ENCODE measurements around the gene SDK2. TPM values are rescaled to one million over a fixed set of nuclear protein-coding genes. Genes with fewer than 3 reads are reported as not detected.

Gene SDK2
- total RNA-seq, 4 donors from 2014 or later: 1.4 to 6.8 (median 3.3) TPM

DNA sequence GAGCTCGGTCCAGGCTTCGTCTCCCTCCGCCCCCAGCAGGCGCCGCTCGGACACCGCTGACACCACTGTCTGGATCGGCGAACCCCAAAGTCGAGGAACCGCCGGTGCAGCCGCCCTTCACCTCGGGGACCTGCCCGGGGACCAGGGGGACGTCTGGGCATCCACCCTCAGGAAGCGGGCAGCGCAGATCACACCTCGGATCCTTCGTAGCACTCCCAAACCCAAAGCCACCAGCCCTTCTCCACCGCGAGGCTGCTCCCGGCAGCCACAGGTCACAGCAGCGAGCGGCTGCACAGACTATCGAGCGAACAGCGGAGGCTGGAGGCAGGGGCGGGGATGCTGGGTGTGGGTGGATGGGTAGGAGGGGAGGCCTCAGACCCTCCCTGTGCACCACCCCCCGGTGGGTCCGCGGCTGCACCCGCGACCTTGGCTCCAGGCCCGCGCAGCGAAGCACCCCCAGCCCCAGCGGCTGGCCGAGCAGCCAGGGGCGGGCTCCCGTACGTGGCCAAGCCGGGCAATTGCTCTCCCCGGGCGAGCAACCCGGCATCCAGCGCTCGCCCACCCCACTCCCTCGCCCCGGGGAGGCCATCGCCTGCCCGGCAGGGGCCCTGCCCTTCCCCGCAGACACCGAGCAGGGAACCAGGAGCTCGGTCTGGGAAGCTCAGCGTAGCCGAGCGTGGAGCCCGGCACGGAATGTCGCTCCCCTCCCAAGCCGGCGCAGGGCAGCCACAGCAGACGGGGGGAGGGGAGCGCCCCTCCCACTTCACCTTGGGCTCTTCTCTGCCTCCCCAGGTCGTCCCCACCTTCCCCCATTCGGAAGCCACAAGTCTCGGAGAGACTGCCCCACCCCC, 1.0 kb downstream of the SDK2 start:
- Histone ChIP-seq H3K27ac (no peak overlapping the region), H3K27me3 (peaks cover 86% of the 10 kb centered on the region), H3K4me3 (peak overlapping the region; percentile 52), H3K36me3 (no peaks in the 10 kb centered on the region), H3K4me1 (peaks cover 34% of the 10 kb centered on the region), H3K9me3 (no peaks in the 10 kb centered on the region)
- 10% methylated on average over 6 of the region's 68 CpGs for WGBS
- DNase-seq (ENCODE audit: low spot score in 2 of 2): peak in 1 of 2 donors; percentile 77
- TF ChIP-seq POLR2AphosphoS5 (IDR thresholded peaks at IDR 0.05): no peak
- TF ChIP-seq EP300 (IDR thresholded peaks at IDR 0.05): no peak
- TF ChIP-seq, protein P1, sequence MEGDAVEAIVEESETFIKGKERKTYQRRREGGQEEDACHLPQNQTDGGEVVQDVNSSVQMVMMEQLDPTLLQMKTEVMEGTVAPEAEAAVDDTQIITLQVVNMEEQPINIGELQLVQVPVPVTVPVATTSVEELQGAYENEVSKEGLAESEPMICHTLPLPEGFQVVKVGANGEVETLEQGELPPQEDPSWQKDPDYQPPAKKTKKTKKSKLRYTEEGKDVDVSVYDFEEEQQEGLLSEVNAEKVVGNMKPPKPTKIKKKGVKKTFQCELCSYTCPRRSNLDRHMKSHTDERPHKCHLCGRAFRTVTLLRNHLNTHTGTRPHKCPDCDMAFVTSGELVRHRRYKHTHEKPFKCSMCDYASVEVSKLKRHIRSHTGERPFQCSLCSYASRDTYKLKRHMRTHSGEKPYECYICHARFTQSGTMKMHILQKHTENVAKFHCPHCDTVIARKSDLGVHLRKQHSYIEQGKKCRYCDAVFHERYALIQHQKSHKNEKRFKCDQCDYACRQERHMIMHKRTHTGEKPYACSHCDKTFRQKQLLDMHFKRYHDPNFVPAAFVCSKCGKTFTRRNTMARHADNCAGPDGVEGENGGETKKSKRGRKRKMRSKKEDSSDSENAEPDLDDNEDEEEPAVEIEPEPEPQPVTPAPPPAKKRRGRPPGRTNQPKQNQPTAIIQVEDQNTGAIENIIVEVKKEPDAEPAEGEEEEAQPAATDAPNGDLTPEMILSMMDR (IDR thresholded peaks at IDR 0.05): no peak
- no peak for TF ChIP-seq POLR2A (IDR thresholded peaks at IDR 0.05)

DNA sequence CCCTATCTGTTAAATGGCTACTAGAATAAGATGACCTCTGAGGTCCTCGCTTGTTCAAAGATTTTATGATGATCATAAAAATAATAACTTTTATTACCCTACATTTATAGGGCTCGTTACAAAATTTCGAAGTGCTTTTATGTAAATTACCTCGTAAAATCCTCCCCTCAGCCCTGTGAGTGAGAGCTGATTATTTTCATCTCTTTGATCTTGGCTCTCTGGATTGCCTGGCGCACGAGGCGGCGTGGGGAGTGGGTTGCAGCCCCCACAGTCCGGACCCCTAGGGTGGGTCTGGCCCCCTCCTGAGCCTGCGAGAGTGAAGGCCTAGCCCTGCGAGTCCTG, 1.6 kb downstream of the SDK2 start:
- H3K4me3 ChIP-seq: peak overlapping the region; percentile 52
- H3K36me3 ChIP-seq: no peaks in the 10 kb centered on the region
- H3K27ac ChIP-seq: no peak overlapping the region
- peaks cover 34% of the 10 kb centered on the region for H3K4me1 ChIP-seq
- 24% methylated on average over 11 of the region's 11 CpGs for WGBS
- DNase-seq (ENCODE audit: low spot score in 2 of 2): no peak
- TF ChIP-seq POLR2AphosphoS5 (IDR thresholded peaks at IDR 0.05) (no peak), EP300 (IDR thresholded peaks at IDR 0.05) (no peak), POLR2A (IDR thresholded peaks at IDR 0.05) (no peak)
- TF ChIP-seq, protein P1 (IDR thresholded peaks at IDR 0.05): no peak
- no peaks in the 10 kb centered on the region for H3K9me3 ChIP-seq
- peaks cover 80% of the 10 kb centered on the region for H3K27me3 ChIP-seq

DNA sequence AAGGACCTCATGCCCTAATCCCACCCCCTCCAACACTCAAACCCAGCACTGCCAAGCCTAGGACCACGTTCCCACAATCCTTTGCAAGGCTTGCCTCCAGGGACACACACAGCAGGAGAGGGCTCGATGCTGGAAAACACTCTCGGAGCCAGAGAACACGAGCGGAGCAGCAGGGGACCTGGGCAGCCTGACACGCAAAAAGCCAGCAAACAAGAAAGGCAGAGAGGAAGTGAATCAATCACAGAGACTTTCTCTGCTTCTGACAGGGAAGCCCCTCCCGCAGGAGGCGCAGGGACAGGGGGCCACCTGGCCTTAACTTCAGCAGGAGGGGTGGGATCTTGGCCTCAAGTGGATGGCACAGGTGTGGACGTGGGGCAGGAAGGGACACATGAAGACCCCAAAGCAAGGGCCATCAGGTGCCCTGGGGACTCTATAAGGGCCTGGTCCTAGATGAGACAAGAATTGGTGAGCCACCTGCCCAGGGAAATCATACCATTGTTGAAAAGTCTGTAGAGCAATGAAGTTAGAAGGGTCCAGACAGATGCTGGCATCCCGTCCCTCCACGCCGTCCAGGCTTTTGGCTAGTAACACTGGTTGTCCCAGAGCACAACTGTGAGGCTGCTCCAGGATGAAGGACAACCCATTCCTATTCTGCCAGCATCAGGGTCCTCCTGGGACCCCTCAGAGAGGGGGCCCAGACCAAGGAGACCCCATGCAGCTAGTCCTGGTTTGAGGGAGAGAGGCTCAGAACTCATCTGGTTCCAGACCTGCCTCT, 2.2 kb downstream of the SDK2 start:
- no peaks in the 10 kb centered on the region for H3K9me3 ChIP-seq
- DNase-seq (ENCODE audit: low spot score in 2 of 2): peak; percentile 45 to 60
- H3K27me3 ChIP-seq: peaks cover 74% of the 10 kb centered on the region
- H3K4me3 ChIP-seq: no peak overlapping the region
- H3K4me1 ChIP-seq: peaks cover 34% of the 10 kb centered on the region
- H3K36me3 ChIP-seq: no peaks in the 10 kb centered on the region
- TF ChIP-seq EP300 (IDR thresholded peaks at IDR 0.05) (no peak), POLR2A (IDR thresholded peaks at IDR 0.05) (no peak), POLR2AphosphoS5 (IDR thresholded peaks at IDR 0.05) (no peak)
- TF ChIP-seq, protein P1 (IDR thresholded peaks at IDR 0.05): no peak
- H3K27ac ChIP-seq: no peak overlapping the region
- WGBS: 76% methylated on average over 12 of the region's 12 CpGs

DNA sequence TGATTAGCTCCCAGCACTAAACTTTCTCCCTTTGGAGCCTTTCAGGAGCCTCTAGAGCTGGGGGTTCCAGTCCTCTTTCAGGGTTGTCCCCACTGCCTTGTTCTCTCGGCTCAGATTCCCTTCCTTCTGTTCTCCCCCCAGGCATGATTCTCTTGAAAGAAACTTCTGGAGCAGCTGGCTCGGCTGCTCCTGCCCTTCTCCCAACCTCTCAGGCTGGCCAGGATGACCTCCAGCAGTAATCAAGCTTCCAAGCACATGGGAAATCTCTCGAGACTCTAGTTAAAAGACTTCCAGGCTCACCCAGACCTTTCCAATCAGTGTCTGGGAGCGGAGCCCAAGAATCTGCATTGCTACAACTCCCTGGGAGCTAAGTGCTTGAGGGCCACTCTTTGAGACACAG, 3.6 kb downstream of the SDK2 start:
- H3K27ac ChIP-seq: no peak overlapping the region
- 63% methylated on average over 4 of the region's 4 CpGs for WGBS
- H3K27me3 ChIP-seq: peaks cover 60% of the 10 kb centered on the region

More for the DNA sequence above, 3.6 kb downstream of the SDK2 start:
- H3K4me1 ChIP-seq: peaks cover 33% of the 10 kb centered on the region
- DNase-seq (ENCODE audit: low spot score in 2 of 2): peak; percentile 24 to 26
- TF ChIP-seq POLR2A (IDR thresholded peaks at IDR 0.05) (no peak), POLR2AphosphoS5 (IDR thresholded peaks at IDR 0.05) (no peak), EP300 (IDR thresholded peaks at IDR 0.05) (no peak)
- TF ChIP-seq, protein P1 (IDR thresholded peaks at IDR 0.05): no peak
- H3K36me3 ChIP-seq: no peaks in the 10 kb centered on the region
- no peaks in the 10 kb centered on the region for H3K9me3 ChIP-seq
- no peak overlapping the region for H3K4me3 ChIP-seq
